Parathyroid adenoma (tissue), 2 donors: ENCODE measurements around the gene C1orf105.

Experiments
- H2AFZ ChIP-seq: fragments of 300-600 bp; sonication (generic); one replicate; pipeline ENCODE4 v1.7.0; 2017; ENCODE audit warnings: antibody characterized with exemption, mild to moderate bottlenecking
- H3K27ac ChIP-seq: fragments of 300-600 bp; sonication (generic); one replicate; pipeline ENCODE4 v1.7.0; 2017
- H3K27me3 ChIP-seq: fragments of 300-600 bp; sonication (generic); one replicate; pipeline ENCODE4 v1.7.0; 2017; ENCODE audit warnings: low read length; ENCODE audit not compliant: control insufficient read depth, insufficient read depth
- H3K36me3 ChIP-seq: fragments of 300-600 bp; sonication (generic); one replicate; pipeline ENCODE4 v1.7.0; 2017; ENCODE audit warnings: low read length; ENCODE audit not compliant: control insufficient read depth, insufficient read depth
- H3K4me1 ChIP-seq: fragments of 300-600 bp; sonication (generic); one replicate; pipeline ENCODE4 v1.7.0; 2017; ENCODE audit warnings: control low read depth
- H3K4me2 ChIP-seq: fragments of 300-600 bp; sonication (generic); one replicate; pipeline ENCODE4 v1.7.0; 2017; ENCODE audit warnings: low read length
- H3K4me3 ChIP-seq: fragments of 300-600 bp; sonication (generic); one replicate; pipeline ENCODE4 v1.7.0; 2017; ENCODE audit warnings: low read depth, low read length
- H3K79me2 ChIP-seq: fragments of 300-600 bp; sonication (generic); one replicate; pipeline ENCODE4 v1.7.0; 2017; ENCODE audit warnings: control low read depth
- H3K9ac ChIP-seq: fragments of 300-600 bp; sonication (generic); one replicate; pipeline ENCODE4 v1.7.0; 2017; ENCODE audit warnings: mild to moderate bottlenecking
- H3K9me3 ChIP-seq: fragments of 300-600 bp; sonication (generic); one replicate; pipeline ENCODE4 v1.7.0; 2017; ENCODE audit warnings: low read length; ENCODE audit not compliant: control insufficient read depth
- CTCF ChIP-seq: fragments of 300-600 bp; sonication (generic); IDR thresholded peaks from one replicate; pipeline ENCODE4 v1.7.0; 2017; ENCODE audit warnings: antibody characterized with exemption, mild to moderate bottlenecking
- donor health status: primary hyperparathyroidism.

Gene C1orf105

GRCh38 chr1:172416496-172417035 is 3.9 kb upstream of the C1orf105 start:
- Histone ChIP-seq H3K27ac (no peak overlapping the region), H3K79me2 (no peaks in the 10 kb centered on the region), H3K4me3 (no peak overlapping the region), H3K36me3 (no peaks in the 10 kb centered on the region), H3K27me3 (no peaks in the 10 kb centered on the region), H2AFZ (no peak overlapping the region), H3K9ac (no peak overlapping the region), H3K4me2 (no peak overlapping the region), H3K4me1 (no peaks in the 10 kb centered on the region), H3K9me3 (no peaks in the 10 kb centered on the region)
- no peak for TF ChIP-seq CTCF

- H3K27me3 ChIP-seq = no peaks in the 10 kb centered on the region
- H3K9me3 ChIP-seq = no peaks in the 10 kb centered on the region
- H3K4me2 ChIP-seq = no peak overlapping the region
- no peak overlapping the region for H2AFZ ChIP-seq
- no peak overlapping the region for H3K9ac ChIP-seq
- H3K27ac ChIP-seq = no peak overlapping the region
- H3K4me3 ChIP-seq = no peak overlapping the region
- no peaks in the 10 kb centered on the region for H3K36me3 ChIP-seq
- no peaks in the 10 kb centered on the region for H3K79me2 ChIP-seq
- TF ChIP-seq CTCF = no peak
- H3K4me1 ChIP-seq = no peaks in the 10 kb centered on the region
Observed at GRCh38 chr1:172417557-172417956, 2.9 kb upstream of the C1orf105 start.

GRCh38 chr1:172421974-172422604 is 1.6 kb downstream of the C1orf105 start:
- Histone ChIP-seq H3K27ac (no peak overlapping the region), H3K36me3 (no peaks in the 10 kb centered on the region), H3K9ac (no peak overlapping the region), H3K9me3 (no peaks in the 10 kb centered on the region), H3K79me2 (no peaks in the 10 kb centered on the region), H3K27me3 (no peaks in the 10 kb centered on the region), H2AFZ (no peak overlapping the region), H3K4me3 (no peak overlapping the region), H3K4me1 (no peaks in the 10 kb centered on the region), H3K4me2 (no peak overlapping the region)
- TF ChIP-seq CTCF = no peak

DNA sequence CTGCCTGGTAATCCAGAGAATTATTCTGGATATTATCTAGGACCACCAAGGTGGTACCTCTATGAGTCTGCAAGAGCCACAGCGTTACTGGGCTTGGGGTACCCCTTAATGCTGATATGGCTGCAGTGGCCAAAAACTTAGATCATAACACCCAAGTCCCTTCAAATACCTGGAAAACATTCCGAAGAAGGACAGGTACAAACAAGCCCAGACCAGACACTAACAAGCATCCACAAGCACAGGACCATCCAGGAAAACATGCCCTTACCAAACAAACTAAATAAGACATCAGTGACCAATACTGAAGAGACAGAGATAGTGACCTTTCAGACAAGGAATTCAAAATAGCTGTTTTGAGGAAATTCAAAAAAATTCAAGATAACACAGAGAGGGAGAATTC is 2.9 kb downstream of the C1orf105 start:
- Histone ChIP-seq H3K27me3 (no peaks in the 10 kb centered on the region), H3K36me3 (no peaks in the 10 kb centered on the region), H3K4me2 (no peak overlapping the region), H3K9ac (no peak overlapping the region), H2AFZ (no peak overlapping the region), H3K4me1 (no peaks in the 10 kb centered on the region), H3K79me2 (no peaks in the 10 kb centered on the region), H3K4me3 (no peak overlapping the region), H3K9me3 (no peaks in the 10 kb centered on the region), H3K27ac (no peak overlapping the region)
- TF ChIP-seq CTCF = no peak

GRCh38 chr1:172425339-172425738 is 4.9 kb downstream of the C1orf105 start:
- H3K36me3 ChIP-seq = no peaks in the 10 kb centered on the region
- no peaks in the 10 kb centered on the region for H3K9me3 ChIP-seq
- H2AFZ ChIP-seq = no peak overlapping the region
- H3K79me2 ChIP-seq = peaks cover 2% of the 10 kb centered on the region
- H3K27ac ChIP-seq = no peak overlapping the region
- no peaks in the 10 kb centered on the region for H3K4me1 ChIP-seq
- no peak for TF ChIP-seq CTCF
- no peak overlapping the region for H3K4me3 ChIP-seq
- no peak overlapping the region for H3K4me2 ChIP-seq
- H3K9ac ChIP-seq = no peak overlapping the region
- no peaks in the 10 kb centered on the region for H3K27me3 ChIP-seq
